SK-N-SH (cell line): Measurements from ENCODE around the gene VPS50. TPM values are rescaled to one million over a fixed set of nuclear protein-coding genes. Genes with fewer than 3 reads are reported as not detected.

Source experiments
- CTCF ChIA-PET: fragments of 300-600, 350-600 bp; formaldehyde crosslinking; extraction: SDS; loops from one replicate; lab custom pipeline; 2021; lab: Yijun Ruan, JAX
- POLR2A ChIA-PET: fragments of 350-600 bp; sonication (Branson Sonifier 250); formaldehyde crosslinking; extraction: SDS; loops from one replicate; lab custom pipeline; 2020; ENCODE audit warnings: antibody characterized with exemption, inconsistent platforms; lab: Yijun Ruan, JAX
- DNase-seq: peaks from one replicate; pipeline ENCODE4 v3.0.0; 2012
- H2AFZ ChIP-seq: fragments of 200-600 bp; sonication (generic); 2 replicates; pipeline ENCODE4 v1.8.1; 2016; ENCODE audit warnings: antibody characterized with exemption, mild to moderate bottlenecking, low read depth
- H3F3A ChIP-seq: fragments of 200-600 bp; sonication (generic); replicated peaks from 2 replicates; pipeline ENCODE3; 2016; ENCODE audit warnings: antibody characterized with exemption, mild to moderate bottlenecking; ENCODE audit not compliant: insufficient read depth
- H3K27ac ChIP-seq, 2 experiments: fragments of 200-500 bp in 1 of 2; fragments of 200-600 bp in 1 of 2; sonication (Bioruptor generic) in 1 of 2; sonication (generic), shearing (Covaris generic) in 1 of 2; 2 replicates each; pipeline versions ENCODE4 v1.5.1 to v1.6.1; 2014 to 2016; ENCODE audit warnings: low read depth in 2 of 2, inconsistent platforms in 1 of 2, low read length in 1 of 2, mild to moderate bottlenecking in 1 of 2, mixed read lengths in 1 of 2
- H3K27me3 ChIP-seq: fragments of 200-600 bp; sonication (generic), shearing (Covaris generic); 2 replicates; pipeline ENCODE4 v1.6.1; 2016; ENCODE audit warnings: mixed run types; ENCODE audit not compliant: insufficient read depth
- H3K36me3 ChIP-seq, 2 experiments: fragments of 200-500 bp in 1 of 2; fragments of 200-600 bp in 1 of 2; sonication (Bioruptor generic) in 1 of 2; sonication (generic) in 1 of 2; replicated peaks in 1 of 2; 2 replicates each; pipeline versions ENCODE3 to v1.5.1; 2014 to 2016; ENCODE audit warnings: low read length in 1 of 2, mild to moderate bottlenecking in 1 of 2; ENCODE audit not compliant: insufficient read depth in 2 of 2, control insufficient read depth in 1 of 2
- H3K4me1 ChIP-seq, 2 experiments: fragments of 200-500 bp in 1 of 2; fragments of 200-600 bp in 1 of 2; sonication (Bioruptor generic) in 1 of 2; sonication (generic), shearing (Covaris generic) in 1 of 2; 2 replicates each; pipeline versions ENCODE4 v1.5.1 to v1.6.1; 2014 to 2016; ENCODE audit warnings: low read depth in 1 of 2, low read length in 1 of 2, mixed run types in 1 of 2; ENCODE audit not compliant: insufficient read depth in 2 of 2, control insufficient read depth in 1 of 2
- H3K4me2 ChIP-seq: fragments of 200-600 bp; sonication (generic), shearing (Covaris generic); 2 replicates; pipeline ENCODE4 v1.6.1; 2017; ENCODE audit warnings: mixed run types
- H3K4me3 ChIP-seq, 2 experiments: fragments of 200-500 bp in 1 of 2; fragments of 200-600 bp in 1 of 2; sonication (Bioruptor generic) in 1 of 2; sonication (generic), shearing (Covaris generic) in 1 of 2; 2 replicates each; pipeline versions ENCODE4 v1.5.1 to v1.8.1; 2014 to 2016; ENCODE audit warnings: low read depth in 2 of 2, inconsistent platforms in 1 of 2, low read length in 1 of 2, mild to moderate bottlenecking in 1 of 2, mixed read lengths in 1 of 2, moderate library complexity in 1 of 2
- H3K79me2 ChIP-seq: fragments of 200-600 bp; sonication (generic); 2 replicates; pipeline ENCODE4 v1.8.1; 2017; ENCODE audit warnings: mild to moderate bottlenecking; ENCODE audit not compliant: insufficient read depth
- H3K9ac ChIP-seq: fragments of 200-600 bp; sonication (generic); 2 replicates; pipeline ENCODE4 v1.6.1; 2017; ENCODE audit warnings: mixed run types
- H3K9me2 ChIP-seq: fragments of 200-600 bp; sonication (generic); 2 replicates; pipeline ENCODE4 v1.6.1; 2017; ENCODE audit warnings: mixed run types
- H3K9me3 ChIP-seq: fragments of 200-600 bp; sonication (generic); 2 replicates; pipeline ENCODE4 v1.6.1; 2017; ENCODE audit warnings: mixed run types, mild to moderate bottlenecking, moderate library complexity
- H4K20me1 ChIP-seq: fragments of 200-600 bp; sonication (generic); 2 replicates; pipeline ENCODE4 v1.6.1; 2017; ENCODE audit warnings: mild to moderate bottlenecking, mixed run types; ENCODE audit not compliant: insufficient read depth
- CTCF ChIP-seq: fragments of 200-600 bp; sonication (generic); IDR thresholded peaks from 2 replicates; pipeline ENCODE4 v1.6.1; 2017; ENCODE audit warnings: antibody characterized with exemption, mild to moderate bottlenecking, moderate library complexity
- EP300 ChIP-seq, 2 experiments: IDR thresholded peaks; 2 replicates each; pipeline versions ENCODE4 v1.4.0 to v1.6.1; 2012; ENCODE audit warnings: borderline replicate concordance in 1 of 2, low read depth in 1 of 2, low read length in 1 of 2
- FOSL2 ChIP-seq: IDR thresholded peaks from 2 replicates; pipeline ENCODE4 v1.4.0; 2012; ENCODE audit warnings: low read depth, mild to moderate bottlenecking, moderate library complexity, borderline replicate concordance
- FOXM1 ChIP-seq: IDR thresholded peaks from 2 replicates; pipeline ENCODE4 v1.4.0; 2012; ENCODE audit warnings: low read depth, mild to moderate bottlenecking
- GABPA ChIP-seq: IDR thresholded peaks from 2 replicates; pipeline ENCODE4 v1.4.0; 2012; ENCODE audit warnings: low read depth, mild to moderate bottlenecking
- MAX ChIP-seq: IDR thresholded peaks from 2 replicates; pipeline ENCODE4 v1.4.0; 2012; ENCODE audit warnings: low read depth
- MEF2A ChIP-seq: IDR thresholded peaks from 2 replicates; pipeline ENCODE4 v1.4.0; 2012; ENCODE audit warnings: low read depth, borderline replicate concordance
- MXI1 ChIP-seq: IDR thresholded peaks from 2 replicates; pipeline ENCODE4 v1.6.1; 2012; ENCODE audit warnings: mild to moderate bottlenecking, low read depth, low read length, improper control_type of control experiment
- NFIC ChIP-seq: IDR thresholded peaks from 2 replicates; pipeline ENCODE4 v1.4.0; 2012; ENCODE audit warnings: borderline replicate concordance
- NRF1 ChIP-seq: IDR thresholded peaks from 2 replicates; pipeline ENCODE4 v1.6.1; 2012; ENCODE audit warnings: low read depth, mild to moderate bottlenecking, low read length
- PBX3 ChIP-seq: IDR thresholded peaks from 2 replicates; pipeline ENCODE4; 2012
- POLR2AphosphoS5 ChIP-seq: IDR thresholded peaks from 2 replicates; pipeline ENCODE4 v1.6.1; 2012; ENCODE audit warnings: low read depth, low read length
- RAD21 ChIP-seq: IDR thresholded peaks from 2 replicates; pipeline ENCODE4 v1.6.1; 2012; ENCODE audit warnings: mild to moderate bottlenecking, low read length
- RCOR1 ChIP-seq: fragments of 150-350 bp; IDR thresholded peaks from 2 replicates; pipeline ENCODE4 v1.6.1; 2017; ENCODE audit warnings: antibody characterized with exemption, low read length
- RFX5 ChIP-seq: IDR thresholded peaks from 2 replicates; pipeline ENCODE4 v1.6.1; 2012; ENCODE audit warnings: mild to moderate bottlenecking, improper control_type of control experiment, low read length
- SIN3A ChIP-seq: IDR thresholded peaks from 2 replicates; pipeline ENCODE4 v1.6.1; 2012; ENCODE audit warnings: low read depth, mild to moderate bottlenecking, low read length, moderate library complexity, borderline replicate concordance
- SMC3 ChIP-seq: IDR thresholded peaks from 2 replicates; pipeline ENCODE4 v1.6.1; 2012; ENCODE audit warnings: low read depth, low read length, improper control_type of control experiment
- TAF1 ChIP-seq: IDR thresholded peaks from 2 replicates; pipeline ENCODE4 v1.6.1; 2012; ENCODE audit warnings: low read depth, mild to moderate bottlenecking, low read length, moderate library complexity, borderline replicate concordance
- TEAD4 ChIP-seq: IDR thresholded peaks from 2 replicates; pipeline ENCODE4 v1.4.0; 2012; ENCODE audit warnings: mild to moderate bottlenecking, borderline replicate concordance; ENCODE audit not compliant: insufficient read depth
- YY1 ChIP-seq: IDR thresholded peaks from 2 replicates; pipeline ENCODE4 v1.4.0; 2012; ENCODE audit warnings: low read depth, mild to moderate bottlenecking
- WGBS: methylation state at CpG from one replicate; pipeline ENCODE4 v1.1.6; 2017; ENCODE audit warnings: low lambda C conversion rate; 5-methylcytosine and 5-hydroxymethylcytosine counted together
- polyA plus RNA-seq, 3 experiments: library from polyadenylated mRNA; depleted of rRNA; stranded (reverse); fragments of >200 nt; gene quantifications; 2 replicates each; pipeline ENCODE4 v1.2.3, GENCODE V29; 2012
- TF ChIP-seq, protein P1 (sequence below): fragments of 150-350 bp; IDR thresholded peaks from 2 replicates; pipeline ENCODE4 v1.6.1; 2017; ENCODE audit warnings: antibody characterized with exemption, low read length, low read depth, borderline replicate concordance
- TF ChIP-seq, protein P2 (sequence below): IDR thresholded peaks from 2 replicates; pipeline ENCODE4 v1.4.0; 2012; ENCODE audit warnings: low read depth, borderline replicate concordance

VPS50 gene
- polyA plus RNA-seq, 1 of the 3 experiments (the other 2 are of a cell fraction) = 9.1 TPM

- Histone ChIP-seq H3K4me1 (peaks cover 0 to 2% of the 10 kb centered on the region in 2 experiments; a peak in 2 of 4 replicates), H3K27me3 (no peaks in the 10 kb centered on the region), H2AFZ (no peak overlapping the region), H3F3A (no peaks in the 10 kb centered on the region), H3K79me2 (no peaks in the 10 kb centered on the region), H3K9me2 (no peaks in the 10 kb centered on the region), H3K9me3 (no peaks in the 10 kb centered on the region), H3K4me3 (no peak overlapping the region), H3K27ac (no peak overlapping the region), H3K36me3 (peaks cover 50% of the 10 kb centered on the region in 2 experiments), H3K4me2 (no peak overlapping the region), H3K9ac (no peak overlapping the region), H4K20me1 (no peaks in the 10 kb centered on the region)
- TF ChIP-seq POLR2AphosphoS5 (no peak), RFX5 (no peak), SMC3 (no peak), PBX3 (no peak), YY1 (no peak), MXI1 (no peak), NFIC (no peak), GABPA (no peak), SIN3A (no peak), MAX (no peak)
- TF ChIP-seq, protein P1, sequence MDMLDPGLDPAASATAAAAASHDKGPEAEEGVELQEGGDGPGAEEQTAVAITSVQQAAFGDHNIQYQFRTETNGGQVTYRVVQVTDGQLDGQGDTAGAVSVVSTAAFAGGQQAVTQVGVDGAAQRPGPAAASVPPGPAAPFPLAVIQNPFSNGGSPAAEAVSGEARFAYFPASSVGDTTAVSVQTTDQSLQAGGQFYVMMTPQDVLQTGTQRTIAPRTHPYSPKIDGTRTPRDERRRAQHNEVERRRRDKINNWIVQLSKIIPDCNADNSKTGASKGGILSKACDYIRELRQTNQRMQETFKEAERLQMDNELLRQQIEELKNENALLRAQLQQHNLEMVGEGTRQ = no peak
- ChIA-PET POLR2A (no interaction called here), CTCF (interaction anchor here (0.7 to 2.2 kb wide), 2 partner anchors 13 to 1620 kb away, joined by 3 to 6 read pairs; no protein-coding TSS in a partner anchor)
- no peak for DNase-seq
Measured at GRCh38 chr7:93258661-93259060, 26.5 kb downstream of the VPS50 start.

GRCh38 chr7:93262535-93262934 is 30.4 kb downstream of the VPS50 start:
- CTCF ChIA-PET = interaction anchor here (1.4 kb wide), 1 partner anchor 17 kb away, joined by 3 read pairs; no protein-coding TSS in a partner anchor
- no peak overlapping the region for H3K4me3 ChIP-seq
- POLR2A ChIA-PET = no interaction called here
- H3K27me3 ChIP-seq = no peaks in the 10 kb centered on the region
- H4K20me1 ChIP-seq = no peaks in the 10 kb centered on the region
- no peak for DNase-seq
- 100% methylated on average over 1 of the region's 1 CpG for WGBS
- no peak overlapping the region for H3K27ac ChIP-seq
- no peaks in the 10 kb centered on the region for H3K9me3 ChIP-seq
- H2AFZ ChIP-seq = no peak overlapping the region
- peaks cover 38 to 53% of the 10 kb centered on the region in 2 experiments for H3K36me3 ChIP-seq
- no peak overlapping the region for H3K4me2 ChIP-seq
- peaks cover 0 to 2% of the 10 kb centered on the region in 2 experiments; a peak in 2 of 4 replicates for H3K4me1 ChIP-seq
- no peak overlapping the region for H3K9ac ChIP-seq
- H3K79me2 ChIP-seq = no peaks in the 10 kb centered on the region
- H3K9me2 ChIP-seq = no peaks in the 10 kb centered on the region
- H3F3A ChIP-seq = no peaks in the 10 kb centered on the region
- TF ChIP-seq, protein P2, sequence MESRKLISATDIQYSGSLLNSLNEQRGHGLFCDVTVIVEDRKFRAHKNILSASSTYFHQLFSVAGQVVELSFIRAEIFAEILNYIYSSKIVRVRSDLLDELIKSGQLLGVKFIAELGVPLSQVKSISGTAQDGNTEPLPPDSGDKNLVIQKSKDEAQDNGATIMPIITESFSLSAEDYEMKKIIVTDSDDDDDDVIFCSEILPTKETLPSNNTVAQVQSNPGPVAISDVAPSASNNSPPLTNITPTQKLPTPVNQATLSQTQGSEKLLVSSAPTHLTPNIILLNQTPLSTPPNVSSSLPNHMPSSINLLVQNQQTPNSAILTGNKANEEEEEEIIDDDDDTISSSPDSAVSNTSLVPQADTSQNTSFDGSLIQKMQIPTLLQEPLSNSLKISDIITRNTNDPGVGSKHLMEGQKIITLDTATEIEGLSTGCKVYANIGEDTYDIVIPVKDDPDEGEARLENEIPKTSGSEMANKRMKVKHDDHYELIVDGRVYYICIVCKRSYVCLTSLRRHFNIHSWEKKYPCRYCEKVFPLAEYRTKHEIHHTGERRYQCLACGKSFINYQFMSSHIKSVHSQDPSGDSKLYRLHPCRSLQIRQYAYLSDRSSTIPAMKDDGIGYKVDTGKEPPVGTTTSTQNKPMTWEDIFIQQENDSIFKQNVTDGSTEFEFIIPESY = no peak
- TF ChIP-seq TAF1 = no peak
- no peak for TF ChIP-seq FOXM1
- no peak for TF ChIP-seq CTCF
- no peak for TF ChIP-seq TEAD4
- TF ChIP-seq NRF1 = no peak
- TF ChIP-seq MAX = no peak
- TF ChIP-seq RAD21 = no peak
- TF ChIP-seq MXI1 = no peak
- TF ChIP-seq GABPA = no peak
- no peak for TF ChIP-seq MEF2A
- TF ChIP-seq SIN3A = no peak
- no peak for TF ChIP-seq POLR2AphosphoS5
- TF ChIP-seq EP300 (IDR thresholded peaks at IDR 0.05; ENCODE audit: borderline replicate concordance in 1 of 2, low read depth in 1 of 2, low read length in 1 of 2) = no peak
- no peak for TF ChIP-seq FOSL2
- TF ChIP-seq RCOR1 = no peak
- TF ChIP-seq YY1 = no peak
